ENCODE data around the gene OBP2B.
A peak's percentile ranks its signal among the peaks of the same experiment; 100 is the strongest.
"Not testable (repeated sequence)": the region's sequence is repeated elsewhere in the genome, so short reads cannot be mapped to it uniquely, and the experiment has no call there.

The OBP2B gene

DNA sequence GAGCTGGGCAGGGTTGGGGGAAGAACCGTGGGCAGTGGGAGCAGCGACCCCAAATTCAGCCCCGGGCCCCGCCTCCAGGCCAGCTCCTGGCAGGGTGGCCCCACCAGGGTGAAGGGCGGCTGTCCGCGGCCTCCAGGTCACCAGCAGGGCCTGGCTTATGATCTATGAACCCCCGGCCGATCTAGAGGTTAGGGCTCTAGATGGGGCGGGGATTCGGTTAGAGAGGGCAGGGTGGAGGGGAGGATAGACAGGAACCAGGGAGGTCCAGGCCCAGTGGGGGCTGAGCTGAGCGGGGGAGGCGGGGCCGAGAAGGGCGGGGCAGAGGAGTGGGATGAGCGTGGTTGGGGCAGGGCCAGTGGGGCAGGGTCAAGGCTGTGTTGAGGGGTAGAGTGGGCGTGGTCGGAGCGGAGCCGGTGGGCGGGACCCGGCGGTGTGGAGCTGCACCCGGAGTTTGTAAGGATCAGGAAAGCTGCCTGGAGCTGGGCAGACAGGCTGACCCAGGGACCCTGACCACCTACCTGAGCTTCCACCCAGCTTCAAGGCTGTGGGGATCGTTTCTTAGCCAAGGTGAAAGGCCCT lies 29.3 kb upstream of the OBP2B start:
- H3K9me3 ChIP-seq (ENCODE audit: control insufficient read depth, insufficient read depth, low read depth, low read length), result no peaks in the 10 kb centered on the region
- no peak overlapping the region for H3K27ac ChIP-seq (ENCODE audit: low read depth, low read length)
- H3K4me1 ChIP-seq (ENCODE audit: control insufficient read depth, insufficient read depth, low read length), result peaks cover 6% of the 10 kb centered on the region; the same call in 1 of the 2 replicates
- H3K9ac ChIP-seq (ENCODE audit: low read length), result no peak overlapping the region
- H3K27me3 ChIP-seq (ENCODE audit: control insufficient read depth, insufficient read depth, low read length), result peaks cover 15% of the 10 kb centered on the region
- peak overlapping the region; percentile 67 for H3K4me3 ChIP-seq (ENCODE audit: low read depth, low read length)
- no peaks in the 10 kb centered on the region for H3K36me3 ChIP-seq (ENCODE audit: control insufficient read depth, insufficient read depth, low read length)

- peaks cover 15% of the 10 kb centered on the region for H3K27me3 ChIP-seq (ENCODE audit: control insufficient read depth, insufficient read depth, low read length)
- no peaks in the 10 kb centered on the region for H3K36me3 ChIP-seq (ENCODE audit: control insufficient read depth, insufficient read depth, low read length)
- H3K9ac ChIP-seq (ENCODE audit: low read length), result no peak overlapping the region
Measured at GRCh38 chr9:133237035-133237731, 28.1 kb upstream of the OBP2B start.

DNA sequence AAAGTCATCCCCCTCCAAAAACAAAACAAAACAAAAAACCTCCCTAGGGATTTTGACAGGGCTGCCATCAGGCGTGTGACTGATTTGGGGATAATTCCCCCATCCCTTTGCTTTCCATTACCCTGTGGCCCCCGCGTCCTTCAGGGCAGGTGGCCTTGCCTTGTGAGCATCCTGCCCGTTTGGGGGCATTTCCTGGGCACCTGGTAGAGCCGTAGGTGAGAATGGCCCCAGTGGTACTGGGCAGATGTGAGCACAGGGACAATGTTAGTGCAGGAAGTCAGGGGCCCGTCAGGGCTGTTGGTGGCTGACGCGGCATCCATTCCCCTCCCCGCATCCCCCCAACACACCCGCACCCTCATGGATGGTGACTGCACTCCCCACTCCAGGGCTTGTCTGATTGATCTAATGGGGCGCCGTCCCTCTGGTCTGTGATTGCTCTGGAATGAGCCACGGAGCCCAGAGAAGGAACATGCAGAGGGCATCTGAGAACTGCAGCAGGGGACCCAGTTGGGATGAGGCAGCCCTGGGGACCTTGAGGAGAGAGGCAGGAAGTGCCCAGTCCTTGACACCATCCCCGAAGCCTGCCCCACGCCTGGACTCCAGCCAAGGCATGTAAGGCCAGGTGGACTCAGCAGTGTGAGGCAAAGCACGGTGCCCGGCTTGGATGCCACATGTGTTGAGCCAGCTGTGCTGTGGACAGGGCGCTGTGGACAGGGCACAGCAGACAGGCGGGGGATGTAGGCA lies 27.4 kb upstream of the OBP2B start:
- not testable (repeated sequence) for H3K9me3 ChIP-seq (ENCODE audit: control insufficient read depth, insufficient read depth, low read depth, low read length); H3K4me3 ChIP-seq (ENCODE audit: low read depth, low read length); H3K4me1 ChIP-seq (ENCODE audit: control insufficient read depth, insufficient read depth, low read length); H3K36me3 ChIP-seq (ENCODE audit: control insufficient read depth, insufficient read depth, low read length); H3K27ac ChIP-seq (ENCODE audit: low read depth, low read length); H3K9ac ChIP-seq (ENCODE audit: low read length)
- H3K27me3 ChIP-seq (ENCODE audit: control insufficient read depth, insufficient read depth, low read length), result peaks cover 15% of the 10 kb centered on the region

More at GRCh38 chr9:133237035-133237731, 28.1 kb upstream of the OBP2B start:
- Histone ChIP-seq H3K4me3 (ENCODE audit: low read depth, low read length) (no peak overlapping the region), H3K27ac (ENCODE audit: low read depth, low read length) (no peak overlapping the region), H3K4me1 (ENCODE audit: control insufficient read depth, insufficient read depth, low read length) (peaks cover 6% of the 10 kb centered on the region; the same call in 1 of the 2 replicates), H3K9me3 (ENCODE audit: control insufficient read depth, insufficient read depth, low read depth, low read length) (no peaks in the 10 kb centered on the region)

GRCh38 chr9:133235549-133236222 lies 26.6 kb upstream of the OBP2B start:
- peaks cover 6% of the 10 kb centered on the region; the same call in 1 of the 2 replicates for H3K4me1 ChIP-seq (ENCODE audit: control insufficient read depth, insufficient read depth, low read length)
- H3K27ac ChIP-seq (ENCODE audit: low read depth, low read length), result no peak overlapping the region
- peaks cover 15% of the 10 kb centered on the region for H3K27me3 ChIP-seq (ENCODE audit: control insufficient read depth, insufficient read depth, low read length)
- H3K9ac ChIP-seq (ENCODE audit: low read length), result no peak overlapping the region
- no peaks in the 10 kb centered on the region for H3K36me3 ChIP-seq (ENCODE audit: control insufficient read depth, insufficient read depth, low read length)
- H3K4me3 ChIP-seq (ENCODE audit: low read depth, low read length), result no peak overlapping the region
- no peaks in the 10 kb centered on the region for H3K9me3 ChIP-seq (ENCODE audit: control insufficient read depth, insufficient read depth, low read depth, low read length)

DNA sequence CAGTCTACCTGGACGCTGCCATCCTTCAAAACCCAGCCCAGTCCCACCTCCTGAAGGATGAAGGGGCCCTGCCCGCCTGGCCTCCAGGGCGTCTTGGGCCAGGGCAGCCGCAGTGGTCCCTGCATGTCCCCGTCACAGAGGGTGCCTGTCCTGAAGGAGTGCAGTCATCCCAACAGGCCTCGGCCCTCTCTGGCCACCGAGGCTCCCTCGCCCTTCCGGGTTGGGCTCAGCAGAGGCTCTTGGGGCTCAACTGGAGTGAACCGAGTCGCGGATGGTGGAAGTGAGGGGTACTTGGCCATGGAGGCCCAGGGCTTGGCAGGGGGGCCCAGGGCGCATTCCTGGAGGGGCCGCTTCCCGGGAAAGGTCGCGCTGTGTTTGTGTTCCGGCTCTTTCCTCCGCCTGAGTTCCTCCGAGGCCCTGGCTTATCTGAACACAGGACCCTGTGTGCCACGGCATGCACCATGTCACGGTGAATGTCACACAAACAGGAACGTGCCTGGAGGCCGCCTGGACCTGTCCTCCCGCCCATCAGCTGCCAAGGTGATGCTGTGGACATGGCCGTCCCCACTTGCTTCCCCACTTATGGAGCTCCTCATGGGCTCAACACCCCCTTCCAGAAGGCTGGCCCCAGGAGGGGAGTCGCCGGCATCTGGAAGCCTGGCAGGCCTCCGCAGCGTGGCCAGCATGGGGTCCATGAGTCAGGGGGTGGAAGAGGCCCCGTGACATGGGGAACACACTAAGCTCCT lies 25.7 kb upstream of the OBP2B start:
- H3K4me3 ChIP-seq (ENCODE audit: low read depth, low read length), result no peak overlapping the region
- H3K27me3 ChIP-seq (ENCODE audit: control insufficient read depth, insufficient read depth, low read length), result peaks cover 15% of the 10 kb centered on the region
- H3K9me3 ChIP-seq (ENCODE audit: control insufficient read depth, insufficient read depth, low read depth, low read length), result no peaks in the 10 kb centered on the region; the same call in 1 of the 2 replicates
- peaks cover 6% of the 10 kb centered on the region; the same call in 1 of the 2 replicates for H3K4me1 ChIP-seq (ENCODE audit: control insufficient read depth, insufficient read depth, low read length)
- no peak overlapping the region for H3K27ac ChIP-seq (ENCODE audit: low read depth, low read length)
- no peak overlapping the region for H3K9ac ChIP-seq (ENCODE audit: low read length)
- H3K36me3 ChIP-seq (ENCODE audit: control insufficient read depth, insufficient read depth, low read length), result no peaks in the 10 kb centered on the region

GRCh38 chr9:133233681-133234432 lies 24.8 kb upstream of the OBP2B start:
- Histone ChIP-seq H3K27me3 (ENCODE audit: control insufficient read depth, insufficient read depth, low read length) (peaks cover 15% of the 10 kb centered on the region), H3K27ac (ENCODE audit: low read depth, low read length) (no peak overlapping the region), H3K4me3 (ENCODE audit: low read depth, low read length) (no peak overlapping the region), H3K4me1 (ENCODE audit: control insufficient read depth, insufficient read depth, low read length) (peaks cover 6% of the 10 kb centered on the region; the same call in 1 of the 2 replicates), H3K36me3 (ENCODE audit: control insufficient read depth, insufficient read depth, low read length) (no peaks in the 10 kb centered on the region), H3K9ac (ENCODE audit: low read length) (no peak overlapping the region), H3K9me3 (ENCODE audit: control insufficient read depth, insufficient read depth, low read depth, low read length) (no peaks in the 10 kb centered on the region; the same call in 1 of the 2 replicates)

DNA sequence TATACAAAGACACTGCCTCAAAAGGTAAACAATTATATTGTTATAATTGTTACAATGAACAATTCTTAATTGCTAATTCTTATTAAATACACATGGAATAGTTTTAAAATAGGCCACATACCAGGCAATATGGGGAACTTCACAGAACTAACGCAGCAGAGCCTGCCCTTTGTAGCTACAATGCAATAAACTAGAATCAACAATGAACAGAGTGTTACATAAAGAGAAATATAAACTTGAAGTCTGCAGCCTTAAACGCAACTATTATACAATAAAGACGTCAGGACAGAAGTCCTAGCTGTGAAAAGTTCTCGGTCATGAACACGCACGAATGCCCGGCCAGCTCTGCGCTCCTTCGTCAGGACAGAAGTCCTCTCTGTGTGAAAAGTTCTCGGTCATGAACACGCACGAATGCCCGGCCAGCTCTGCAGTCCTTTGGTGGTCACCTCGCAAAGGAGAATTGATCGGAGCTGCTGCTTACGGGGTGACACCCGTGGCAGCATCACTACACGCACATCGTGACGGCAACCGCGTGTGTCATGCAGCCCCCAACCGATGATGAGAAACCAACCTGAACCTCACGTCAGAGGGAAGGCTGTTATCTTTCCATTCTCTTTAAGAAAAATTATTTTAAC lies 23.0 kb upstream of the OBP2B start:
- not testable (repeated sequence) for H3K4me3 ChIP-seq (ENCODE audit: low read depth, low read length); H3K36me3 ChIP-seq (ENCODE audit: control insufficient read depth, insufficient read depth, low read length); H3K27ac ChIP-seq (ENCODE audit: low read depth, low read length); H3K4me1 ChIP-seq (ENCODE audit: control insufficient read depth, insufficient read depth, low read length); H3K9me3 ChIP-seq (ENCODE audit: control insufficient read depth, insufficient read depth, low read depth, low read length); H3K27me3 ChIP-seq (ENCODE audit: control insufficient read depth, insufficient read depth, low read length); H3K9ac ChIP-seq (ENCODE audit: low read length)

- not testable (repeated sequence) for H3K4me3 ChIP-seq (ENCODE audit: low read depth, low read length); H3K9ac ChIP-seq (ENCODE audit: low read length); H3K36me3 ChIP-seq (ENCODE audit: control insufficient read depth, insufficient read depth, low read length); H3K27me3 ChIP-seq (ENCODE audit: control insufficient read depth, insufficient read depth, low read length); H3K27ac ChIP-seq (ENCODE audit: low read depth, low read length); H3K4me1 ChIP-seq (ENCODE audit: control insufficient read depth, insufficient read depth, low read length); H3K9me3 ChIP-seq (ENCODE audit: control insufficient read depth, insufficient read depth, low read depth, low read length)
Measured at GRCh38 chr9:133230514-133230913, 21.5 kb upstream of the OBP2B start.

GRCh38 chr9:133230093-133230492 lies 21.0 kb upstream of the OBP2B start:
- no peaks in the 10 kb centered on the region for H3K27me3 ChIP-seq (ENCODE audit: control insufficient read depth, insufficient read depth, low read length)
- H3K27ac ChIP-seq (ENCODE audit: low read depth, low read length), result no peak overlapping the region
- H3K36me3 ChIP-seq (ENCODE audit: control insufficient read depth, insufficient read depth, low read length), result no peaks in the 10 kb centered on the region
- no peak overlapping the region for H3K9ac ChIP-seq (ENCODE audit: low read length)
- no peaks in the 10 kb centered on the region for H3K4me1 ChIP-seq (ENCODE audit: control insufficient read depth, insufficient read depth, low read length)
- H3K9me3 ChIP-seq (ENCODE audit: control insufficient read depth, insufficient read depth, low read depth, low read length), result no peaks in the 10 kb centered on the region; the same call in 1 of the 2 replicates
- no peak overlapping the region for H3K4me3 ChIP-seq (ENCODE audit: low read depth, low read length)
